Activated T-helper 9 cell treated with anti-CD3 and anti-CD28 coated beads, Interleukin-2, amount 50 U/mL, for 16 hours (primary cell): ENCODE data around the gene PGA3.
A peak's percentile ranks its signal among the peaks of the same experiment; 100 is the strongest.
"Not testable (repeated sequence)": the region's sequence is repeated elsewhere in the genome, so short reads cannot be mapped to it uniquely, and the experiment has no call there.

ENCODE experiments used
- DNase-seq: peaks from one replicate; pipeline ENCODE4 v3.0.0-alpha.2; 2020; ENCODE audit warnings: low read depth

PGA3 gene

GRCh38 chr11:61250796-61251765 lies 47.8 kb downstream of the PGA3 start:
- not testable (repeated sequence) for DNase-seq

- DNase-seq = not testable (repeated sequence)
These were observed 49.0 kb downstream of the PGA3 start for GRCh38 chr11:61252332-61252731.

GRCh38 chr11:61254403-61255025 lies 51.2 kb downstream of the PGA3 start:
- peak; percentile 31 for DNase-seq

GRCh38 chr11:61256710-61257482 lies 53.6 kb downstream of the PGA3 start:
- DNase-seq = no peak

- no peak for DNase-seq
These were observed 55.2 kb downstream of the PGA3 start for GRCh38 chr11:61258546-61258945.

- DNase-seq = no peak
These were observed 56.0 kb downstream of the PGA3 start for GRCh38 chr11:61259363-61259762.
